SK-N-SH (cell line): ENCODE results near the gene PRKAR1A.

Experiments
- CTCF ChIP-seq: fragments of 200-600 bp; sonication (generic); IDR thresholded peaks from 2 replicates; pipeline ENCODE4 v1.6.1; 2017; ENCODE audit warnings: antibody characterized with exemption, mild to moderate bottlenecking, moderate library complexity
- ELF1 ChIP-seq: IDR thresholded peaks from 2 replicates; pipeline ENCODE4 v1.4.0; 2012
- EP300 ChIP-seq, 2 experiments: IDR thresholded peaks; 2 replicates each; pipeline versions ENCODE4 v1.4.0 to v1.6.1; 2012; ENCODE audit warnings: borderline replicate concordance in 1 of 2, low read depth in 1 of 2, low read length in 1 of 2
- MAX ChIP-seq: IDR thresholded peaks from 2 replicates; pipeline ENCODE4 v1.4.0; 2012; ENCODE audit warnings: low read depth
- PBX3 ChIP-seq: IDR thresholded peaks from 2 replicates; pipeline ENCODE4; 2012
- POLR2AphosphoS5 ChIP-seq: IDR thresholded peaks from 2 replicates; pipeline ENCODE4 v1.6.1; 2012; ENCODE audit warnings: low read depth, low read length
- RAD21 ChIP-seq: IDR thresholded peaks from 2 replicates; pipeline ENCODE4 v1.6.1; 2012; ENCODE audit warnings: mild to moderate bottlenecking, low read length
- SIN3A ChIP-seq: IDR thresholded peaks from 2 replicates; pipeline ENCODE4 v1.6.1; 2012; ENCODE audit warnings: low read depth, mild to moderate bottlenecking, low read length, moderate library complexity, borderline replicate concordance
- ZBTB33 ChIP-seq: IDR thresholded peaks from 2 replicates; pipeline ENCODE4 v1.4.0; 2012; ENCODE audit warnings: low read depth, borderline replicate concordance

GRCh38 chr17:68579194-68579927, 67.1 kb downstream of the PRKAR1A start:
- no peak for TF ChIP-seq PBX3
- TF ChIP-seq POLR2AphosphoS5: no peak
- TF ChIP-seq CTCF: no peak
- no peak for TF ChIP-seq MAX
- TF ChIP-seq RAD21: no peak
- no peak for TF ChIP-seq ZBTB33
- TF ChIP-seq SIN3A: no peak
- TF ChIP-seq ELF1: no peak
- TF ChIP-seq EP300 (IDR thresholded peaks at IDR 0.05; ENCODE audit: borderline replicate concordance in 1 of 2, low read depth in 1 of 2, low read length in 1 of 2): no peak
